Trophoblast cell (in vitro differentiated cells and primary cell): Measurements from ENCODE around the gene TMEM239.
"Not testable (repeated sequence)": the region's sequence is repeated elsewhere in the genome, so short reads cannot be mapped to it uniquely, and the experiment has no call there.

Source experiments
- DNase-seq, 2 donors: peaks; one replicate each; pipeline ENCODE4 v3.0.0-alpha.2; 2016
- H2AFZ ChIP-seq: 2 replicates; pipeline ENCODE4 v1.6.1; 2013; ENCODE audit warnings: low read length, moderate library complexity, mild to moderate bottlenecking; ENCODE audit not compliant: insufficient read depth, poor library complexity
- H2AK5ac ChIP-seq: 2 replicates; pipeline ENCODE4 v1.6.1; 2013; ENCODE audit warnings: mild to moderate bottlenecking, low read length
- H2BK120ac ChIP-seq: 2 replicates; pipeline ENCODE4 v1.6.1; 2013; ENCODE audit warnings: low read length, mild to moderate bottlenecking, moderate library complexity; ENCODE audit not compliant: insufficient read depth, poor library complexity
- H2BK12ac ChIP-seq: 2 replicates; pipeline ENCODE4 v1.6.1; 2013; ENCODE audit warnings: mild to moderate bottlenecking, low read length, moderate library complexity
- H2BK5ac ChIP-seq: 2 replicates; pipeline ENCODE4 v1.6.1; 2013; ENCODE audit warnings: low read length, low read depth, moderate library complexity, mild to moderate bottlenecking; ENCODE audit not compliant: poor library complexity
- H3K14ac ChIP-seq: 2 replicates; pipeline ENCODE4 v1.6.1; 2013; ENCODE audit warnings: mild to moderate bottlenecking, low read length
- H3K18ac ChIP-seq: 2 replicates; pipeline ENCODE4 v1.6.1; 2013; ENCODE audit warnings: mild to moderate bottlenecking, low read length
- H3K23ac ChIP-seq: 2 replicates; pipeline ENCODE4 v1.6.1; 2013; ENCODE audit warnings: low read length
- H3K27ac ChIP-seq: 2 replicates; pipeline ENCODE4 v1.5.1; 2013; ENCODE audit warnings: low read depth, mild to moderate bottlenecking, inconsistent platforms, low read length, moderate library complexity
- H3K27me3 ChIP-seq: 2 replicates; pipeline ENCODE4 v1.6.1; 2013; ENCODE audit warnings: inconsistent platforms, mild to moderate bottlenecking, low read length, moderate library complexity; ENCODE audit not compliant: insufficient read depth
- H3K36me3 ChIP-seq, 2 experiments: 1 replicate in 1 of 2; 2 replicates in 1 of 2; pipeline ENCODE4 v1.6.1; 2013; ENCODE audit warnings: low read length in 2 of 2, mild to moderate bottlenecking in 2 of 2, moderate library complexity in 1 of 2; ENCODE audit not compliant: insufficient read depth in 2 of 2, control insufficient read depth in 1 of 2
- H3K4ac ChIP-seq: 2 replicates; pipeline ENCODE4 v1.6.1; 2013; ENCODE audit warnings: low read depth, mild to moderate bottlenecking, low read length, moderate library complexity
- H3K4me1 ChIP-seq, 2 experiments: 1 replicate in 1 of 2; 2 replicates in 1 of 2; pipeline ENCODE4 v1.6.1; 2013; ENCODE audit warnings: low read length in 2 of 2, mild to moderate bottlenecking in 2 of 2, moderate library complexity in 1 of 2; ENCODE audit not compliant: insufficient read depth in 2 of 2, control insufficient read depth in 1 of 2
- H3K4me2 ChIP-seq: 2 replicates; pipeline ENCODE4 v1.6.1; 2013; ENCODE audit warnings: inconsistent platforms, mild to moderate bottlenecking, low read length, moderate library complexity
- H3K4me3 ChIP-seq: 2 replicates; pipeline ENCODE4 v1.5.1; 2013; ENCODE audit warnings: mild to moderate bottlenecking, low read depth, low read length, inconsistent platforms
- H3K79me1 ChIP-seq: one replicate; pipeline ENCODE4 v1.6.1; 2013; ENCODE audit warnings: low read length
- H3K79me2 ChIP-seq: 2 replicates; pipeline ENCODE4 v1.6.1; 2013; ENCODE audit warnings: low read length, mild to moderate bottlenecking; ENCODE audit not compliant: control insufficient read depth, insufficient read depth, poor library complexity
- H3K9ac ChIP-seq: 2 replicates; pipeline ENCODE4 v1.6.1; 2013; ENCODE audit warnings: mild to moderate bottlenecking, low read length
- H3K9me3 ChIP-seq: 2 replicates; pipeline ENCODE4 v1.6.1; 2013; ENCODE audit warnings: low read depth, mild to moderate bottlenecking, control low read depth, inconsistent platforms, low read length; ENCODE audit not compliant: insufficient read depth
- H4K12ac ChIP-seq: 2 replicates; pipeline ENCODE4 v1.6.1; 2013; ENCODE audit warnings: low read depth, mild to moderate bottlenecking, low read length, moderate library complexity
- H4K8ac ChIP-seq: 2 replicates; pipeline ENCODE4 v1.6.1; 2013; ENCODE audit warnings: low read depth, mild to moderate bottlenecking, low read length, moderate library complexity
- H4K91ac ChIP-seq: one replicate; pipeline ENCODE4 v1.6.1; 2013; ENCODE audit warnings: low read depth, mild to moderate bottlenecking, low read length, moderate library complexity
- WGBS: extraction: QIAGEN DNeasy Blood & Tissue Kit; methylation state at CpG from one replicate; pipeline ENCODE4 v1.1.7; 2013; ENCODE audit warnings: missing lambda C conversion rate; ENCODE audit not compliant: insufficient read length, insufficient coverage; ENCODE audit errors: extremely low coverage; 5-methylcytosine and 5-hydroxymethylcytosine counted together

TMEM239 gene

GRCh38 chr20:2826655-2827054, 10.5 kb downstream of the TMEM239 start:
- H4K91ac ChIP-seq = no peak overlapping the region
- no peak overlapping the region for H3K27ac ChIP-seq
- no peaks in the 10 kb centered on the region for H3K27me3 ChIP-seq
- H3K79me1 ChIP-seq = no peaks in the 10 kb centered on the region
- H2BK120ac ChIP-seq = no peak overlapping the region
- no peak overlapping the region for H3K23ac ChIP-seq
- no peak overlapping the region for H2AFZ ChIP-seq
- peaks cover 0 to 2% of the 10 kb centered on the region in 2 experiments for H3K4me1 ChIP-seq
- H3K36me3 ChIP-seq = no peaks in the 10 kb centered on the region
- no peaks in the 10 kb centered on the region for H3K9me3 ChIP-seq
- no peak overlapping the region for H3K18ac ChIP-seq
- no peak overlapping the region for H2BK12ac ChIP-seq
- H2AK5ac ChIP-seq = no peak overlapping the region
- H3K79me2 ChIP-seq = no peaks in the 10 kb centered on the region
- H3K4me2 ChIP-seq = no peak overlapping the region
- H4K8ac ChIP-seq = no peak overlapping the region
- H2BK5ac ChIP-seq = no peak overlapping the region
- no peak overlapping the region for H3K4me3 ChIP-seq
- no CpG with 5 or more reads among the region's 4 CpGs for WGBS
- no peak overlapping the region for H3K14ac ChIP-seq
- no peak for DNase-seq
- H3K9ac ChIP-seq = no peak overlapping the region
- no peak overlapping the region for H3K4ac ChIP-seq
- H4K12ac ChIP-seq = no peak overlapping the region

- Histone ChIP-seq H4K91ac (no peak overlapping the region), H2BK5ac (no peak overlapping the region), H3K4ac (no peak overlapping the region), H3K27me3 (no peaks in the 10 kb centered on the region), H3K14ac (no peak overlapping the region), H2BK120ac (no peak overlapping the region), H3K4me2 (no peak overlapping the region), H3K27ac (no peak overlapping the region), H4K8ac (no peak overlapping the region), H3K79me2 (no peaks in the 10 kb centered on the region), H4K12ac (no peak overlapping the region), H2AFZ (no peak overlapping the region), H2AK5ac (no peak overlapping the region), H3K79me1 (no peaks in the 10 kb centered on the region), H3K36me3 (no peaks in the 10 kb centered on the region), H3K23ac (no peak overlapping the region), H3K4me3 (no peak overlapping the region), H3K4me1 (no peaks in the 10 kb centered on the region), H3K18ac (no peak overlapping the region), H3K9me3 (no peaks in the 10 kb centered on the region), H2BK12ac (no peak overlapping the region), H3K9ac (no peak overlapping the region)
- DNase-seq = no peak
- no CpG with 5 or more reads among the region's 6 CpGs for WGBS
These were observed 13.2 kb downstream of the TMEM239 start for GRCh38 chr20:2829376-2829775.

GRCh38 chr20:2831206-2831605, 15.0 kb downstream of the TMEM239 start:
- H2BK120ac ChIP-seq, H3K27me3 ChIP-seq, H2BK5ac ChIP-seq, H3K79me1 ChIP-seq, H3K23ac ChIP-seq, H3K4me2 ChIP-seq, H4K91ac ChIP-seq, H2BK12ac ChIP-seq, H3K27ac ChIP-seq, H3K14ac ChIP-seq, H3K9me3 ChIP-seq, H3K36me3 ChIP-seq, H3K9ac ChIP-seq, H3K4me3 ChIP-seq, H4K8ac ChIP-seq, H2AFZ ChIP-seq, H2AK5ac ChIP-seq, H3K18ac ChIP-seq, DNase-seq, H3K79me2 ChIP-seq, H3K4me1 ChIP-seq, H4K12ac ChIP-seq, H3K4ac ChIP-seq: not testable (repeated sequence)
- no CpG with 5 or more reads among the region's 7 CpGs for WGBS

GRCh38 chr20:2833761-2834160, 17.6 kb downstream of the TMEM239 start:
- H2BK120ac ChIP-seq = no peak overlapping the region
- no peaks in the 10 kb centered on the region for H3K79me1 ChIP-seq
- H3K27ac ChIP-seq = no peak overlapping the region
- no peaks in the 10 kb centered on the region for H3K4me1 ChIP-seq
- H4K8ac ChIP-seq = no peak overlapping the region
- no peaks in the 10 kb centered on the region for H3K79me2 ChIP-seq
- no peak overlapping the region for H4K12ac ChIP-seq
- no peak overlapping the region for H3K4ac ChIP-seq
- H3K9me3 ChIP-seq = no peaks in the 10 kb centered on the region
- H3K18ac ChIP-seq = no peak overlapping the region
- H3K9ac ChIP-seq = no peak overlapping the region
- H3K4me3 ChIP-seq = no peak overlapping the region
- no CpG with 5 or more reads among the region's 1 CpG for WGBS
- H3K23ac ChIP-seq = no peak overlapping the region
- H3K14ac ChIP-seq = no peak overlapping the region
- no peak overlapping the region for H2AK5ac ChIP-seq
- no peaks in the 10 kb centered on the region for H3K27me3 ChIP-seq
- H2BK5ac ChIP-seq = no peak overlapping the region
- no peak overlapping the region for H4K91ac ChIP-seq
- H2BK12ac ChIP-seq = no peak overlapping the region
- peaks cover 8 to 19% of the 10 kb centered on the region in 2 experiments for H3K36me3 ChIP-seq
- no peak overlapping the region for H2AFZ ChIP-seq
- no peak overlapping the region for H3K4me2 ChIP-seq
- no peak for DNase-seq
